Muscle of leg (tissue), 11 donors: ENCODE data around the gene ACOT11. TPM values are rescaled to one million over a fixed set of nuclear protein-coding genes. Genes with fewer than 3 reads are reported as not detected.

Experiments used
- DNase-seq: peaks from one replicate; pipeline ENCODE4 v3.0.0; 2013
- H3K27ac ChIP-seq: one replicate; pipeline ENCODE4 v1.5.1; 2013; ENCODE audit warnings: mild to moderate bottlenecking, low read length, control low read depth
- H3K27me3 ChIP-seq: one replicate; pipeline ENCODE4 v1.6.1; 2013; ENCODE audit warnings: low read length; ENCODE audit not compliant: control insufficient read depth, insufficient read depth
- H3K36me3 ChIP-seq: one replicate; pipeline ENCODE4 v1.6.1; 2013; ENCODE audit warnings: low read length; ENCODE audit not compliant: control insufficient read depth, insufficient read depth
- H3K4me1 ChIP-seq: one replicate; pipeline ENCODE4 v1.6.1; 2013; ENCODE audit warnings: low read length; ENCODE audit not compliant: control insufficient read depth, insufficient read depth
- H3K4me3 ChIP-seq: one replicate; pipeline ENCODE4 v1.5.1; 2013; ENCODE audit warnings: low read length, control low read depth
- H3K9me3 ChIP-seq: replicated peaks from 2 replicates; pipeline ENCODE4 v1.6.1; 2013; ENCODE audit warnings: low read depth, low read length; ENCODE audit not compliant: control insufficient read depth
- WGBS: methylation state at CpG from one replicate; pipeline ENCODE4 v1.1.5; 2013; ENCODE audit warnings: missing lambda C conversion rate; ENCODE audit not compliant: insufficient coverage; 5-methylcytosine and 5-hydroxymethylcytosine counted together
- polyA plus RNA-seq, 8 donors: library from polyadenylated mRNA; unstranded; fragments of 120-200 nt; gene quantifications; one replicate each; pipeline versions ENCODE4 v1.2.1 to v1.2.3, GENCODE V29; 2013; ENCODE audit warnings: inconsistent platforms in 1 of 8, low replicate concordance in 1 of 8; ENCODE audit not compliant: insufficient read length in 8 of 8, insufficient read depth in 1 of 8
- total RNA-seq: library from RNA; stranded (reverse); fragments of 120-200 nt; gene quantifications from one replicate; pipeline ENCODE4 v1.2.4, GENCODE V29; 2013

Gene ACOT11
- total and polyA plus RNA-seq, 9 donors: 2.8 to 10.1 (median 5.6) TPM

DNA sequence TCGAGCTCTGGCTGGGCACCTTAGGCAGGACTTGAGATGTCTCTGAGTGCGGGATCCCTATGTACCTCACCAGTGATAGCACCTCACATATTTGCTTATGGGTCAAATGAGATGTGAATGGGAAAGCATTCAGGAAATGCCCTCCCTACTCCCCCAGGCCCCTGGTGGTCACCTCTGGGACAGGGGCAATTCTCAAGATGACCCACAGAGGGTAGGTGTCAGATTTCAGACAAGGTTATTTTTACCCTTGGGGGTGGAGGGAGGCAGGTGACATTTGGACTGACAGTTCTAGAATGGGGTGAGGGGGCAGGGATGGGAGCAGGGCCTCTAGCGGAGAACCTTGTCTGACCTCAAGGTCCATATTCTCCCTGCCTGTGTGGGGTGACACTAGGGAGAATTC is 27.1 kb downstream of the ACOT11 start:
- Histone ChIP-seq H3K27ac (peak overlapping the region; percentile 35), H3K27me3 (no peaks in the 10 kb centered on the region), H3K36me3 (no peaks in the 10 kb centered on the region), H3K4me3 (no peak overlapping the region), H3K9me3 (no peaks in the 10 kb centered on the region), H3K4me1 (peaks cover 39% of the 10 kb centered on the region)
- DNase-seq: no peak
- 100% methylated on average over 1 of the region's 3 CpGs for WGBS

DNA sequence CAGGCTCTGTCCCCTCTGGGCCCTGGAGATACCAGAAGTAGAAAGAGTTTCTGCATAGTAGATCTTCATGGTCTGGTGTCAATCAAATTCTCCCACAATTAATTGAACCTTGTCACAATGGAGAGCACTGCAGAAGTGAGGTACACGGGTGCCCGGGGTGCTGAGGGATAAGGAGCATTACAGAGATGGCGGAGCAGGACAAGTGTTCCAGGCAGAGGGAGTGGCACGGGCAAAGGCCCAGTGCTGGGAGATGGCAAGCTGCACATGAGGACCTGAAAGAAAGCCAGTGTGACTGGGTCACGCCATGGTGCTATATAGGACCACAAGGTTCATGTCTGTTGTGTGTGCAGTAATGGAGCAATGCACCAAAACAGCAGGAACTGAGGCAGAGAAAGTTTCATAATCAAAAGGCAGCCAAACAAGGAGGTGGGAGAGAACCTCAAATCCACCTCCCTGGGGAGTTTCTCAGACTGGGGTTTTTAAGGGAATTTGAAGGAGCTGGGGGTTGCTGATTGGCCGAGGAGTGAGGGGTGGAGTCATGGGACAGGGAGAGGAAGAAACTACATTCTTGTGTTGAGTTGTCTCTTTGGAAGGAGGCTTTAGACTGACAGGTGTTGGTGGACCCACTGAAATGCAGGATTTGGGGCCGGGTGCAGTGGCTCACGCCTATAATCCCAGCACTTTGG is 27.7 kb downstream of the ACOT11 start:
- H3K4me1 ChIP-seq: peaks cover 44% of the 10 kb centered on the region
- 88% methylated on average over 8 of the region's 8 CpGs for WGBS

DNA sequence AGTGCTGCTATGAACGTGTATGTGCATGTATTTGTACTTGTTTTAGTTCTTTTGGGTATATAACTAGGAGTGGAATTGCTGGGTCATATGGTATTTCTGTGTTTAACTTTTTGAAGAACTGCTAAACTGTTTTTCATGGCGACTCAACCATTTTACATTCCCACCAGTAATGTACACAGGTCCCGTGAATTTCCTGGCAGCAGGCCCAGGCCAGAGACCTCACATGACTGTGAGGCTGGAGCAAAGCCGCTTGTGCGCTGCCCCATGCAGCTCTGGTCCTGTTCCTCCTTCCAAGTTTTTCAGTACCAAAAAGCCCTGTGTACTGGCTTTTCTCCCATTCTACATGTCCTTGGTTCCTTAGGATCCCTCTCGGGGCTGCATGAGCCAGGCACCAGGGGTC is 29.6 kb downstream of the ACOT11 start:
- Histone ChIP-seq H3K27ac (peak overlapping the region; percentile 62), H3K9me3 (no peaks in the 10 kb centered on the region), H3K27me3 (no peaks in the 10 kb centered on the region), H3K36me3 (no peaks in the 10 kb centered on the region), H3K4me1 (peaks cover 50% of the 10 kb centered on the region), H3K4me3 (no peak overlapping the region)
- DNase-seq: peak; percentile 85
- 22% methylated on average over 4 of the region's 6 CpGs for WGBS

More for the DNA sequence above, 27.7 kb downstream of the ACOT11 start:
- Histone ChIP-seq H3K9me3 (no peaks in the 10 kb centered on the region), H3K27ac (no peak overlapping the region), H3K4me3 (no peak overlapping the region), H3K27me3 (no peaks in the 10 kb centered on the region), H3K36me3 (no peaks in the 10 kb centered on the region)
- DNase-seq: no peak

GRCh38 chr1:54579337-54579781 is 31.3 kb downstream of the ACOT11 start:
- no peak for DNase-seq
- H3K4me3 ChIP-seq: no peak overlapping the region
- no CpG with 5 or more reads among the region's 4 CpGs for WGBS
- no peaks in the 10 kb centered on the region for H3K36me3 ChIP-seq
- H3K4me1 ChIP-seq: peaks cover 67% of the 10 kb centered on the region
- H3K9me3 ChIP-seq: no peaks in the 10 kb centered on the region
- H3K27ac ChIP-seq: no peak overlapping the region
- H3K27me3 ChIP-seq: no peaks in the 10 kb centered on the region

DNA sequence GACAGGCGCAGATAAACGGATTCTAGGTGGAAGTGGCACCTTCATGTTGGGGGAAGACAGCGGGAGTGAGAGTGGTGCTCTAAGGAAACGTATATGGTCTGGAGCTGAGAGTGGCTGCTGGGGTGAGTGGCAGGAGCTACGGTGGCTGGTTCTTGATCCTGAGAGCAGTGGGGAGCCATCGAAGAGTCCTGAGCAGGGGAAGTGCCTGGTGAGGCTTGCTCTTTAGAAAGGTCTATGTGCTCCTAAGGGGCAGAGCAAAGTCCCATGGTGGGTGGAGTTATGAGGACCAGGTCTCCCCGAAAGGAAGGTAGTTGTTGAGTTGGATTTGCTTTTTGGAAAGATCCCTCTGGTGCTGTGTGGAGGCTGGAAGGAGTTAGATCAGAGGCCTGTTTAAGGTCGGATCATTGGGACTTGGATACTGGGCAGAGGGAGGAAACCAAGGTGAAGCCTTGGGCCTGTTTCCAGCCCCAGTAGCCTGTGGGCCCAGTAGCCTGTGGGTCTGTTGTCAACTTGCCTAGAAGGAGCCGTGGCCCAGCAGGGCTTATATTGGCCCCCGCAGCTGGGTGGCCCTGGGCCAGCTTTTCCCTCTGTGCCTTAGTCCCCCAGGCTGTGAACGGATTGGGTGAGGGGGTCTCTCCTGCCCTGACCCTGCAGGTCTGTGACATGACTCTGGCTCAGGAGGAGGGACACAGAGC is 33.0 kb downstream of the ACOT11 start:
- WGBS: 79% methylated on average over 10 of the region's 11 CpGs
- Histone ChIP-seq H3K27me3 (no peaks in the 10 kb centered on the region), H3K4me3 (no peak overlapping the region), H3K27ac (peak overlapping the region; percentile 71), H3K4me1 (peaks cover 70% of the 10 kb centered on the region), H3K9me3 (no peaks in the 10 kb centered on the region), H3K36me3 (peaks cover 3% of the 10 kb centered on the region)
- no peak for DNase-seq

DNA sequence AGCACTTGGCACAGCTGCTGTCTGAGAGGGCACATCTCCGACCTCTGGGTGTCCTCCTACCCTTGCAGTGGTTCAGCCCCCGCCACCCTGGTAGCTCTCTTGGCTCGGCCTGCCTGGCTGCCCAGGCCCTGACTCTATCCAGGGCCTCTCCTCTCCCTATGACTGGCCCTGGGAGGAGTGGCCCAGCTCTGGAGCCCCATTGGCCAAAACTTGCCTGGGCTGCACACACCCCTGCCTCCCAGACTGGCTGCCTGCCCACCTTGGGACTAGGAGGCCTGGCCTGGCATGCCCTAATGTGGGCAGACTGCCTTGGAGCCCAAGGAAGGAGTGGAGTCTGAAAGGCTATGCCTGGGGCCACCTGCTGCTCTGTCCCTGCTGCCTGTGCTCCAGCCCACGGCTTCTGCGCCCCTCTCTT is 33.6 kb downstream of the ACOT11 start:
- H3K36me3 ChIP-seq: peaks cover 3% of the 10 kb centered on the region
- no peaks in the 10 kb centered on the region for H3K27me3 ChIP-seq
- peak; percentile 93 for DNase-seq
- peak overlapping the region; percentile 87 for H3K27ac ChIP-seq
- H3K4me1 ChIP-seq: peaks cover 72% of the 10 kb centered on the region
- H3K4me3 ChIP-seq: no peak overlapping the region
- 54% methylated on average over 3 of the region's 5 CpGs for WGBS
- H3K9me3 ChIP-seq: no peaks in the 10 kb centered on the region

DNA sequence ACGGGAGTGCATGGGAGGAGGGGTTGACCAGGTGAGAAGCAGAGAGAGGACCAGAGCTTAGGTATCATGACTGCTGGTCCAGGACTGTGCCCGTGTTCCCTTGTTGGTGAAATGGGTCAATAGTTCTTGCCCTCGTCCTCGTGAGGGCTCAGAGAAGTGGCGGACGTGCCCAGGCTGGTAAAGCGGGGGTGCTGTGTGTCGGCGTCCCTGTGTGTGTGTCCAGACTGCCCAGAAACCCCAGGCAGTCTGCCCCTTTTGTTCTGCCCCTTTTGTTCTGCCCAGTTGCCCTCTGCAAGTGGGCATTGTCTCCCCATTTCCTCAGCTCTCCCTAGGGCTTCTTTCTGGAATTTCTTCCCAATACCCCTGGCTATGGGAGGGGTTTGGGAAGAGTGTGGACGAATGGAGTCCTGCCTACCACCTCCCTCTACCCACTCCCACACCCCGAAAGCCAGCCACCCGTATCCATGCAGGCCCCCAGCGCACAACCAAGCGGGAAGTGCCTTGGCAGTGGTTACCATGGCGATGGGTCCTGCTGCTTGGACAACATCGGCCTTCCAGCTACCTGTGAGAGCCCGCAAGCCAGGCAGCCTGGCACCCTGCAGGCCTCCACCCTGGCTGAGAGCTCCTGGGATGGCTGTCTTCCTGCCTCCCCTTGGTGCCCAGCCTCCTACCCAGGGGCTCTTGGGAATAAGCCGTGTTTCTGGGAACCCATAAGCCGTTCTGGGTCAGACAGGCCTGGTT is 34.7 kb downstream of the ACOT11 start:
- Histone ChIP-seq H3K4me1 (peaks cover 71% of the 10 kb centered on the region), H3K27me3 (no peaks in the 10 kb centered on the region), H3K4me3 (no peak overlapping the region), H3K36me3 (peaks cover 3% of the 10 kb centered on the region), H3K9me3 (no peaks in the 10 kb centered on the region), H3K27ac (peak overlapping the region; percentile 87)
- WGBS: 75% methylated on average over 17 of the region's 19 CpGs
- no peak for DNase-seq

- Histone ChIP-seq H3K36me3 (peaks cover 3% of the 10 kb centered on the region), H3K4me3 (no peak overlapping the region), H3K9me3 (no peaks in the 10 kb centered on the region), H3K27me3 (no peaks in the 10 kb centered on the region), H3K27ac (peak overlapping the region; percentile 75), H3K4me1 (peaks cover 65% of the 10 kb centered on the region)
- DNase-seq: no peak
- 40% methylated on average over 1 of the region's 3 CpGs for WGBS
Measured at GRCh38 chr1:54583307-54583686, 35.3 kb downstream of the ACOT11 start.

- Histone ChIP-seq H3K36me3 (peaks cover 7% of the 10 kb centered on the region), H3K4me1 (peaks cover 65% of the 10 kb centered on the region), H3K27ac (peak overlapping the region; percentile 75), H3K27me3 (no peaks in the 10 kb centered on the region), H3K9me3 (no peaks in the 10 kb centered on the region), H3K4me3 (no peak overlapping the region)
- WGBS: 31% methylated on average over 2 of the region's 2 CpGs
- DNase-seq: peak; percentile 85
Measured at GRCh38 chr1:54583871-54584270, 35.8 kb downstream of the ACOT11 start.

- H3K4me3 ChIP-seq: no peak overlapping the region
- H3K9me3 ChIP-seq: no peaks in the 10 kb centered on the region
- H3K36me3 ChIP-seq: peaks cover 7% of the 10 kb centered on the region
- peaks cover 59% of the 10 kb centered on the region for H3K4me1 ChIP-seq
- no peak for DNase-seq
- H3K27ac ChIP-seq: peak overlapping the region; percentile 81
- no peaks in the 10 kb centered on the region for H3K27me3 ChIP-seq
- 86% methylated on average over 17 of the region's 17 CpGs for WGBS
Measured at GRCh38 chr1:54584575-54584974, 36.5 kb downstream of the ACOT11 start.
